Stimulated activated CD4-positive, alpha-beta T cell treated with anti-CD3 and anti-CD28 coated beads, Interleukin-1b, Interleukin-23, amount 100 ng/mL, for 48 hours (primary cell): Measurements from ENCODE around the gene TSPAN4.

Experiments
- DNase-seq: peaks from one replicate; pipeline ENCODE4 v3.0.0-alpha.2; 2020

Gene TSPAN4

GRCh38 chr11:808427-809286, 34.0 kb upstream of the TSPAN4 start:
- no peak for DNase-seq

GRCh38 chr11:809287-810039, 33.2 kb upstream of the TSPAN4 start, which contains the start of gene RPLP2:
RPLP2 (plus strand) TSS chr11:809967; CDS start chr11:810235, 268 bp downstream.
- peak; percentile 97 for DNase-seq

GRCh38 chr11:810040-810567, 32.5 kb upstream of the TSPAN4 start:
- no peak for DNase-seq

- DNase-seq, result no peak
These were observed 31.0 kb upstream of the TSPAN4 start for GRCh38 chr11:811446-812245.

- no peak for DNase-seq
These were observed 30.3 kb upstream of the TSPAN4 start for GRCh38 chr11:812390-812789.

- DNase-seq, result no peak
These were observed 29.6 kb upstream of the TSPAN4 start for GRCh38 chr11:813072-813455.

- DNase-seq, result no peak
These were observed 29.1 kb upstream of the TSPAN4 start for GRCh38 chr11:813456-814096.

- DNase-seq, result no peak
These were observed 26.8 kb upstream of the TSPAN4 start for GRCh38 chr11:815675-816432.

- DNase-seq, result no peak
These were observed 26.2 kb upstream of the TSPAN4 start for GRCh38 chr11:816433-816779.

GRCh38 chr11:818396-819128, 24.1 kb upstream of the TSPAN4 start, which contains the start of gene PNPLA2:
PNPLA2 (plus strand) TSS chr11:818914; CDS start chr11:819719, 805 bp downstream.
- no peak for DNase-seq

- DNase-seq, result peak; percentile 88
These were observed 23.3 kb upstream of the TSPAN4 start for GRCh38 chr11:819129-819931.

GRCh38 chr11:819943-820649, 22.6 kb upstream of the TSPAN4 start:
- DNase-seq, result peak; percentile 93

- DNase-seq, result no peak
These were observed 21.8 kb upstream of the TSPAN4 start for GRCh38 chr11:820655-821511.

- DNase-seq, result no peak
These were observed 20.9 kb upstream of the TSPAN4 start for GRCh38 chr11:821512-822371.

- DNase-seq, result no peak
These were observed 19.0 kb upstream of the TSPAN4 start for GRCh38 chr11:823441-824291.

- no peak for DNase-seq
These were observed 18.3 kb upstream of the TSPAN4 start for GRCh38 chr11:824292-824880.
